Measurements from ENCODE around the gene CEP120. TPM values are rescaled to one million over a fixed set of nuclear protein-coding genes. Genes with fewer than 3 reads are reported as not detected.

CEP120 gene
- total RNA-seq, 1 experiment from 2014 or later = 27.1 TPM

DNA sequence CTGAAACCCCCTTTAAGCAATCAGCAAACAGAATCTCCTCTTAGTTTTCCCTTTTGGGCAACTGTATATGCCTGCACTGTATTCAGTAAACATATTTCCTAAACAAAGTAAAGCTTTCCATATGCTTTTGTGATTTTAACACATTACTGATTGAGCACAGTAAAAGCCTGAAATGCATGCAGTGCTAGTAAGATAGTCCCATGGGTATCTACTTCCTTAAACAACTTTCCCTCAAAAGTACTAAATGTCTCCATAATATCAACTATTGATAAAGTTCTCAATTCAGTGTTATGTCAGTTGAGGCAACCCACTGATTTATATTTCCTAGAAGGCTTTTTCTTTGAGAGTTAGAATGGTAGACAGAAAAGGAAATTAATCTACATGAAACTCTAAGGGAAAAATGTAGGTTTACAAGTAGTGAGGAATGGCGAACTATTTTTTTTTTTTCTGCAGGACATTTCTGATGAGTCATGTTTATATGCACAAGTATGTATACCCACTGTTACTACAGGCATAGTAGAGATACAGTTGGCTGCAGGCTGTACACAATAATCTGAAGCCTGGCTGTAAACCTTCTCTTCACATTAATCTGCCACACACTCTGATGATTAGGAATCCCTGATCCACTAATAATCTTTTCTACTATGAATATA, 31.2 kb upstream of the CEP120 start:
- H3K27ac Mint-ChIP-seq (ENCODE audit: unreplicated experiment) = no peak overlapping the region
- TF ChIP-seq, protein P1, sequence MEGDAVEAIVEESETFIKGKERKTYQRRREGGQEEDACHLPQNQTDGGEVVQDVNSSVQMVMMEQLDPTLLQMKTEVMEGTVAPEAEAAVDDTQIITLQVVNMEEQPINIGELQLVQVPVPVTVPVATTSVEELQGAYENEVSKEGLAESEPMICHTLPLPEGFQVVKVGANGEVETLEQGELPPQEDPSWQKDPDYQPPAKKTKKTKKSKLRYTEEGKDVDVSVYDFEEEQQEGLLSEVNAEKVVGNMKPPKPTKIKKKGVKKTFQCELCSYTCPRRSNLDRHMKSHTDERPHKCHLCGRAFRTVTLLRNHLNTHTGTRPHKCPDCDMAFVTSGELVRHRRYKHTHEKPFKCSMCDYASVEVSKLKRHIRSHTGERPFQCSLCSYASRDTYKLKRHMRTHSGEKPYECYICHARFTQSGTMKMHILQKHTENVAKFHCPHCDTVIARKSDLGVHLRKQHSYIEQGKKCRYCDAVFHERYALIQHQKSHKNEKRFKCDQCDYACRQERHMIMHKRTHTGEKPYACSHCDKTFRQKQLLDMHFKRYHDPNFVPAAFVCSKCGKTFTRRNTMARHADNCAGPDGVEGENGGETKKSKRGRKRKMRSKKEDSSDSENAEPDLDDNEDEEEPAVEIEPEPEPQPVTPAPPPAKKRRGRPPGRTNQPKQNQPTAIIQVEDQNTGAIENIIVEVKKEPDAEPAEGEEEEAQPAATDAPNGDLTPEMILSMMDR (IDR thresholded peaks at IDR 0.05; ENCODE audit: unreplicated experiment) = no peak
- H3K27me3 Mint-ChIP-seq (ENCODE audit: unreplicated experiment) = no peaks in the 10 kb centered on the region
- intact Hi-C loops (cut with micrococcal nuclease; ENCODE audit: unreplicated experiment) = no loop called here
- no peaks in the 10 kb centered on the region for H3K36me3 Mint-ChIP-seq (ENCODE audit: insufficient read depth, unreplicated experiment)
- BruUV-seq (replicated peaks) = no TSS peak
- no peaks in the 10 kb centered on the region for H3K9me3 Mint-ChIP-seq (ENCODE audit: low read depth, unreplicated experiment)
- CTCF ChIA-PET = no interaction called here
- no peaks in the 10 kb centered on the region for H3K4me1 Mint-ChIP-seq (ENCODE audit: low read depth, unreplicated experiment)
- DNase-seq = no peak
- no peak overlapping the region for H3K4me3 Mint-ChIP-seq (ENCODE audit: low read depth, unreplicated experiment)

DNA sequence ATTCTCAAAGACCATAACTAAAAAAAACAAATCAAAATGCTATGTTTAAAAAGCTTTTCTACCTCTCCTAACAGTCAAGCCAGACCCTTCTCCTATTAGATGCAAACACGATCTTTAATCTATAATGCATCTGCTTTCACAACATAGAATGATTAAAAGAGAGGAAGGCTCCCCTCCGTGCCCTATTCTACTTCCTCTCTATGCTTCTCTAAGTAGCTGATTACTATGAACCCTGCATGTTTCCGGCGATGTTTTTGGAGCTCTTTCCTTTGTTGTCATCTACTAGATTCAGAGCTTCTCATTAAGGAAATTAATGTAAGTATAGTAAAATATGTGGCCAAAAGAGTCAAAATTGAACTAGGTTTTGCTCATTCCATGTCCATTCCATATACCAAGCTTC, 29.2 kb upstream of the CEP120 start:
- Mint-ChIP-seq H3K27ac (ENCODE audit: unreplicated experiment) (no peak overlapping the region), H3K27me3 (ENCODE audit: unreplicated experiment) (no peaks in the 10 kb centered on the region), H3K9me3 (ENCODE audit: low read depth, unreplicated experiment) (no peaks in the 10 kb centered on the region), H3K4me1 (ENCODE audit: low read depth, unreplicated experiment) (no peaks in the 10 kb centered on the region), H3K36me3 (ENCODE audit: insufficient read depth, unreplicated experiment) (no peaks in the 10 kb centered on the region), H3K4me3 (ENCODE audit: low read depth, unreplicated experiment) (no peak overlapping the region)
- BruUV-seq (replicated peaks) = no TSS peak
- intact Hi-C loops (cut with micrococcal nuclease; ENCODE audit: unreplicated experiment) = no loop called here
- DNase-seq = no peak
- CTCF ChIA-PET = no interaction called here
- TF ChIP-seq, protein P1 (IDR thresholded peaks at IDR 0.05; ENCODE audit: unreplicated experiment) = no peak

DNA sequence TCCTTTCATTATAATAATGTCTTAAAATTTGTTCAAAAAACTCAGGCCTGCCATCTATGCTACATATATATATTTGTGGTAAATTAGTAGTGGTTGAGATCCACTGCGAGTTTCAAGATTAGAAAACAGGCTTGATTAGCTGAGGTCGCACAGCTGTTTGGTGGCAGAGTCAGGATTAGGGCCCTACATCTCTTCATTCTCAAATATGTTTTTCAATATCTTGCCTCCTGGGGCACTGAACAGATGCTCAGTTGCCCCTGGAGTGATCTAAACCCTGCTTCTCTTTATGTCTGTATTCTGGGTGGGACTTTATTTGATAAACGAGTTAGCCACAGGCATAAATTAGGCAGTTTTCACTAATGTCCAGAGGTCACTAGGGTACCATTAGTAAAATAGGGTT, 27.8 kb upstream of the CEP120 start:
- no peaks in the 10 kb centered on the region for H3K9me3 Mint-ChIP-seq (ENCODE audit: low read depth, unreplicated experiment)

DNA sequence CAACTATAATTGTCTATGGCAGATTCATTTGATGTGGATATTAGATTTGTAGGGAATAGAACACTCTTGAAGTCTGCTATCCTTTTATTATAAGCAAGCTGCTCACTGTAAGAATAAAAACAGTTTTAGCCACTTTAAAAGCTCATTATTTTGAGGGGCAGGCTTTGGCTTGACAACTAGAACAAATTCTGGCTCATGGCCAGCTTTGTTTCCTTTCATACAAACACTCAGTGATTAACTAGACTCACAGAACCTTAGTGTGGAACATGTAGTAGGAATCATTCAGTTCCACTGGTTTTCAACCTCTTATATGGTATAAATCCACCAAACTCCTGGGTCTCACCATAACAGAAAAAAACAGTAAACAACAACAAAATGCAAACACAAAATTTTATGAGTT, 27.4 kb upstream of the CEP120 start:
- intact Hi-C loops (cut with micrococcal nuclease; ENCODE audit: unreplicated experiment) = no loop called here
- CTCF ChIA-PET = interaction anchor here (0.9 to 1.1 kb wide), 2 partner anchors 9 to 10 kb away, joined by 3 read pairs; no protein-coding TSS in a partner anchor
- BruUV-seq (replicated peaks) = no TSS peak
- peak; percentile 11 for DNase-seq
- no peak overlapping the region for H3K4me3 Mint-ChIP-seq (ENCODE audit: low read depth, unreplicated experiment)
- H3K27me3 Mint-ChIP-seq (ENCODE audit: unreplicated experiment) = no peaks in the 10 kb centered on the region
- H3K4me1 Mint-ChIP-seq (ENCODE audit: low read depth, unreplicated experiment) = no peaks in the 10 kb centered on the region
- H3K36me3 Mint-ChIP-seq (ENCODE audit: insufficient read depth, unreplicated experiment) = no peaks in the 10 kb centered on the region
- no peaks in the 10 kb centered on the region for H3K9me3 Mint-ChIP-seq (ENCODE audit: low read depth, unreplicated experiment)
- TF ChIP-seq, protein P1 (IDR thresholded peaks at IDR 0.05; ENCODE audit: unreplicated experiment) = no peak
- no peak overlapping the region for H3K27ac Mint-ChIP-seq (ENCODE audit: unreplicated experiment)

More for the DNA sequence above, 27.8 kb upstream of the CEP120 start:
- no peak overlapping the region for H3K27ac Mint-ChIP-seq (ENCODE audit: unreplicated experiment)
- H3K4me1 Mint-ChIP-seq (ENCODE audit: low read depth, unreplicated experiment) = no peaks in the 10 kb centered on the region
- H3K4me3 Mint-ChIP-seq (ENCODE audit: low read depth, unreplicated experiment) = no peak overlapping the region
- intact Hi-C loops (cut with micrococcal nuclease; ENCODE audit: unreplicated experiment) = no loop called here
- TF ChIP-seq, protein P1 (IDR thresholded peaks at IDR 0.05; ENCODE audit: unreplicated experiment) = no peak
- BruUV-seq (replicated peaks) = no TSS peak
- no peaks in the 10 kb centered on the region for H3K36me3 Mint-ChIP-seq (ENCODE audit: insufficient read depth, unreplicated experiment)
- H3K27me3 Mint-ChIP-seq (ENCODE audit: unreplicated experiment) = no peaks in the 10 kb centered on the region
- CTCF ChIA-PET = interaction anchor here (0.9 to 1.1 kb wide), 2 partner anchors 10 to 11 kb away, joined by 3 read pairs; no protein-coding TSS in a partner anchor
- no peak for DNase-seq
